ENCODE results near the gene UBTF. TPM values are rescaled to one million over a fixed set of nuclear protein-coding genes. Genes with fewer than 3 reads are reported as not detected.
"Not testable (repeated sequence)": the region's sequence is repeated elsewhere in the genome, so short reads cannot be mapped to it uniquely, and the experiment has no call there.

Gene UBTF
- polyA plus RNA-seq, 1 donor (not counting 4 experiments of a cell fraction or from before 2014, with no cell fraction given) = 23.0 TPM

- Histone ChIP-seq H2AFZ (ENCODE audit: control insufficient read depth, low read length) (no peak overlapping the region), H3K79me2 (ENCODE audit: control insufficient read depth, insufficient read depth, low read length) (no peaks in the 10 kb centered on the region), H3K4me2 (ENCODE audit: control insufficient read depth, extremely low read depth, insufficient read depth, low read depth, low read length) (no peak overlapping the region), H3K9ac (ENCODE audit: control insufficient read depth, extremely low read depth, insufficient read depth, low read length) (no peak overlapping the region), H3K9me3 (ENCODE audit: control insufficient read depth, low read depth, low read length) (no peaks in the 10 kb centered on the region), H3K4me1 (ENCODE audit: control insufficient read depth, extremely low read depth, insufficient read depth, low read length) (no peaks in the 10 kb centered on the region), H3K4me3 (ENCODE audit: control insufficient read depth in 2 of 3, extremely low read depth in 1 of 3, insufficient read depth in 2 of 3, low read depth in 1 of 3, low read length in 3 of 3) (no peak overlapping the region), H3K9me1 (ENCODE audit: control insufficient read depth, extremely low read depth, insufficient read depth, low read length) (no peaks in the 10 kb centered on the region), H3K27me3 (ENCODE audit: control insufficient read depth, extremely low read depth, insufficient read depth, low read length) (peaks cover 6% of the 10 kb centered on the region), H3K27ac (ENCODE audit: control insufficient read depth, insufficient read depth, low read length) (no peak overlapping the region), H3K36me3 (ENCODE audit: control insufficient read depth in 2 of 2, extremely low read depth in 1 of 2, insufficient read depth in 2 of 2, low read length in 2 of 2) (no peaks in the 10 kb centered on the region), H4K20me1 (ENCODE audit: control insufficient read depth, extremely low read depth, insufficient read depth, low read length) (no peaks in the 10 kb centered on the region)
- no peak for FAIRE-seq
- DNase-seq (ENCODE audit: low read depth, low spot score) = no peak
- no peak for TF ChIP-seq EZH2 (IDR thresholded peaks at IDR 0.05; ENCODE audit: low read length)
- no peak for TF ChIP-seq CTCF (optimal IDR thresholded peaks at IDR 0.05 in 1 of 3, IDR thresholded peaks at IDR 0.05 in 1 of 3, conservative IDR thresholded peaks at IDR 0.05 in 1 of 3; ENCODE audit: extremely low read depth in 1 of 3, insufficient read depth in 2 of 3, low read length in 3 of 3)
- dilution Hi-C loops (cut with MboI; ENCODE audit: extremely low pct_ligation_motif_present, low sequenced_read_pairs) = no loop called here
Observed at GRCh38 chr17:44247440-44247841, 28.0 kb upstream of the UBTF start.

GRCh38 chr17:44241106-44241624, 21.7 kb upstream of the UBTF start:
- H3K4me2 ChIP-seq (ENCODE audit: control insufficient read depth, extremely low read depth, insufficient read depth, low read depth, low read length) = no peak overlapping the region
- peaks cover 2% of the 10 kb centered on the region for H3K4me1 ChIP-seq (ENCODE audit: control insufficient read depth, extremely low read depth, insufficient read depth, low read length)
- FAIRE-seq (no peak), DNase-seq (ENCODE audit: low read depth, low spot score) (no peak)
- no peak for TF ChIP-seq CTCF (optimal IDR thresholded peaks at IDR 0.05 in 1 of 3, IDR thresholded peaks at IDR 0.05 in 1 of 3, conservative IDR thresholded peaks at IDR 0.05 in 1 of 3; ENCODE audit: extremely low read depth in 1 of 3, insufficient read depth in 2 of 3, low read length in 3 of 3)
- TF ChIP-seq EZH2 (IDR thresholded peaks at IDR 0.05; ENCODE audit: low read length) = no peak
- H3K27me3 ChIP-seq (ENCODE audit: control insufficient read depth, extremely low read depth, insufficient read depth, low read length) = no peaks in the 10 kb centered on the region
- H3K79me2 ChIP-seq (ENCODE audit: control insufficient read depth, insufficient read depth, low read length) = no peaks in the 10 kb centered on the region
- H3K9ac ChIP-seq (ENCODE audit: control insufficient read depth, extremely low read depth, insufficient read depth, low read length) = no peak overlapping the region
- dilution Hi-C loops (cut with MboI; ENCODE audit: extremely low pct_ligation_motif_present, low sequenced_read_pairs) = no loop called here
- H3K36me3 ChIP-seq (ENCODE audit: control insufficient read depth in 2 of 2, extremely low read depth in 1 of 2, insufficient read depth in 2 of 2, low read length in 2 of 2) = no peaks in the 10 kb centered on the region
- no peak overlapping the region for H2AFZ ChIP-seq (ENCODE audit: control insufficient read depth, low read length)
- H3K27ac ChIP-seq (ENCODE audit: control insufficient read depth, insufficient read depth, low read length) = no peak overlapping the region
- no peaks in the 10 kb centered on the region for H3K9me3 ChIP-seq (ENCODE audit: control insufficient read depth, low read depth, low read length)
- no peak overlapping the region for H3K4me3 ChIP-seq (ENCODE audit: control insufficient read depth in 2 of 3, extremely low read depth in 1 of 3, insufficient read depth in 2 of 3, low read depth in 1 of 3, low read length in 3 of 3)
- no peaks in the 10 kb centered on the region for H4K20me1 ChIP-seq (ENCODE audit: control insufficient read depth, extremely low read depth, insufficient read depth, low read length)
- no peaks in the 10 kb centered on the region for H3K9me1 ChIP-seq (ENCODE audit: control insufficient read depth, extremely low read depth, insufficient read depth, low read length)

GRCh38 chr17:44237886-44238285, 18.4 kb upstream of the UBTF start:
- FAIRE-seq; H3K9me1 ChIP-seq (ENCODE audit: control insufficient read depth, extremely low read depth, insufficient read depth, low read length); H3K27me3 ChIP-seq (ENCODE audit: control insufficient read depth, extremely low read depth, insufficient read depth, low read length); dilution Hi-C loops (cut with MboI; ENCODE audit: extremely low pct_ligation_motif_present, low sequenced_read_pairs); H3K9ac ChIP-seq (ENCODE audit: control insufficient read depth, extremely low read depth, insufficient read depth, low read length); H3K36me3 ChIP-seq (ENCODE audit: control insufficient read depth in 2 of 2, extremely low read depth in 1 of 2, insufficient read depth in 2 of 2, low read length in 2 of 2); H3K4me2 ChIP-seq (ENCODE audit: control insufficient read depth, extremely low read depth, insufficient read depth, low read depth, low read length); DNase-seq (ENCODE audit: low read depth, low spot score); H2AFZ ChIP-seq (ENCODE audit: control insufficient read depth, low read length); H3K4me3 ChIP-seq (ENCODE audit: control insufficient read depth in 2 of 3, extremely low read depth in 1 of 3, insufficient read depth in 2 of 3, low read depth in 1 of 3, low read length in 3 of 3); H3K9me3 ChIP-seq (ENCODE audit: control insufficient read depth, low read depth, low read length); H4K20me1 ChIP-seq (ENCODE audit: control insufficient read depth, extremely low read depth, insufficient read depth, low read length); H3K79me2 ChIP-seq (ENCODE audit: control insufficient read depth, insufficient read depth, low read length); H3K27ac ChIP-seq (ENCODE audit: control insufficient read depth, insufficient read depth, low read length): not testable (repeated sequence)
- peaks cover 18% of the 10 kb centered on the region for H3K4me1 ChIP-seq (ENCODE audit: control insufficient read depth, extremely low read depth, insufficient read depth, low read length)
